Natural killer cell treated with Interleukin-12 subunit alpha and Interleukin-12 subunit beta and Interleukin-15 and Interleukin-18, amount 100 ng/mL, for 72 hours (primary cell): Measurements from ENCODE around the gene CRY1. TPM values are rescaled to one million over a fixed set of nuclear protein-coding genes. Genes with fewer than 3 reads are reported as not detected.

Experiments used
- ATAC-seq, 2 donors: fragments of 150-1000 bp; cut with Tn5 transposase in 1 of 2; sonication (Bioruptor Pico), chemical (Tn5 transposase) in 1 of 2; 2 replicates each; pipeline ENCODE4 v1.10.0; 2021
- DNase-seq: peaks from one replicate; pipeline ENCODE4 v3.0.0; 2022; ENCODE audit warnings: low spot score
- H3K27ac Mint-ChIP-seq, 2 donors: 1 replicate in 1 of 2; 2 replicates in 1 of 2; pipeline ENCODE4 v1.8.0; 2022; ENCODE audit warnings: mixed read lengths in 2 of 2, mild to moderate bottlenecking in 1 of 2, moderate library complexity in 1 of 2
- H3K27me3 Mint-ChIP-seq, 2 donors: 1 replicate in 1 of 2; 2 replicates in 1 of 2; pipeline ENCODE4 v1.8.0; 2022; ENCODE audit warnings: mixed read lengths in 2 of 2
- H3K36me3 Mint-ChIP-seq: one replicate; pipeline ENCODE4 v1.8.0; 2022; ENCODE audit warnings: mixed read lengths
- H3K4me1 Mint-ChIP-seq, 2 donors: 1 replicate in 1 of 2; 2 replicates in 1 of 2; pipeline ENCODE4 v1.8.0; 2022; ENCODE audit warnings: low read depth in 2 of 2, mixed read lengths in 2 of 2, mild to moderate bottlenecking in 1 of 2
- H3K4me3 Mint-ChIP-seq: one replicate; pipeline ENCODE4 v1.8.0; 2022; ENCODE audit warnings: mixed read lengths
- H3K9me3 Mint-ChIP-seq: 2 replicates; pipeline ENCODE4 v1.8.0; 2022; ENCODE audit warnings: mixed read lengths
- total RNA-seq, 2 donors: library from RNA; stranded (reverse); gene quantifications; one replicate each; pipeline ENCODE4 v1.2.3, GENCODE V29; 2022

Gene CRY1
- total RNA-seq, 2 donors from 2014 or later, result 11.7 to 22.5 TPM

DNA sequence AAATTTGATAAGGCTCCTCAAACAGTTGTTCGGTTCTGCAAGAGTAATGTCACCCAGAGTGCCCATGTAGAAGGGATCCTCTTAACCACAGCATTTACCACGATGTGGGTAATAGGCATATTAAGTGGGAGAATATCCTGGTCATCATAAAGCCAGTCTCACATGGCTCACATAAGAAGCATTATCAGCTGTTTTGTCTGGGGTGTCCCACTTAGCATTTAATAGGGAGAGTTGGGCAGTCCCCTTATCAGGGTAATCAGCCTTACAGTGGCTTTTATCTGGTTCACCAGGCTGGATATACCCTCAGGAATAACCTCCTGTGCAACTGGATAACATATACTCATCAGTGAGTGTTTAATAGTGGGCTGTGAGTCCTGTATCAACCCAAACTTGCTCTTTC is 150.6 kb downstream of the CRY1 start:
- Mint-ChIP-seq H3K27ac (no peak overlapping the region), H3K36me3 (peaks cover 5% of the 10 kb centered on the region), H3K4me3 (no peak overlapping the region), H3K9me3 (no peaks in the 10 kb centered on the region), H3K27me3 (peaks cover 5 to 12% of the 10 kb centered on the region in 2 donors), H3K4me1 (no peaks in the 10 kb centered on the region)
- DNase-seq (no peak), ATAC-seq (no peak)

DNA sequence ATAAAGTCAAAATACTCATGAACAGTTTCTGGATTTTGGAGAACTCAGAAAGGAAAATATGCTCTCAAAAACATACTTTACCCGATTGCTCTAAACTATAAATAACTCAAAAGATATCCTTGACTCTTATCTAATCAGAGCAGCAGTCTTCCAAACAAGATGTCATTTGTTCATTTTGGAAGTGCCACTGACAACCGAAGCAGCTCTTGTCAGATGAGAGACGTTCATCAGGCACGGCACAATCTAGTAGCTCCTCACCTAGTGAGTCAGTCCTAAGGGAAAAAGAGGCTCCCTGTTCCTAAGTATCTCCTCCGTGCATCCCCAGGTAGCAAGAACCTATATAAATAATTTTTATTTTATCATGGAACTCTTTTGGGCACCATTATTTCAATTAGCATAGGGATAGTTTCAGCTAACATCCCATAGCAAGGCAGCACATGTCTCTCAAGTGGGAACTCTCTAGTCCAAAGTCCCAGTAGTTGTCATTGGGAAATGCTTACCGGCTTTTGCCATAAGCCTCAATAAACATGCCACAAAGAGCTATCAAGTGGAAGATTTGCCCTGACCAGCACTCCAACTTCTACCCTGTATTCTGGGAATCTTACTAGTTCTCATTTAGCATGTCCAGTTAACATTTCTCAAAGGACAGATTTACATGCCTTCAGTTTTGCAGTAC is 151.7 kb downstream of the CRY1 start:
- DNase-seq (no peak), ATAC-seq (no peak)
- Mint-ChIP-seq H3K9me3 (no peaks in the 10 kb centered on the region), H3K27ac (no peak overlapping the region), H3K4me3 (no peak overlapping the region), H3K36me3 (peaks cover 5% of the 10 kb centered on the region), H3K4me1 (no peaks in the 10 kb centered on the region), H3K27me3 (peaks cover 5 to 17% of the 10 kb centered on the region in 2 donors)

Other genes with a start within 250 kb of the CRY1 start
- gene TMEM263, start 137.6 kb downstream of the CRY1 start, total RNA-seq, result 10 to 100 TPM; 31.2 to 42.7 TPM
- gene MTERF2, start 106.4 kb downstream of the CRY1 start, total RNA-seq, result 1 to 10 TPM; 8.0 to 9.0 TPM